IMR-90 (cell line): ENCODE measurements around the gene PRKCH. TPM values are rescaled to one million over a fixed set of nuclear protein-coding genes. Genes with fewer than 3 reads are reported as not detected.

Experiments used
- ATAC-seq: fragments of 200-7000 bp; cut with Tn5 transposase; 2 replicates; pipeline ENCODE4 v1.9.1; 2020; ENCODE audit warnings: low read depth, mild to moderate bottlenecking, moderate library complexity
- BruUV-seq: library from RNA; stranded (reverse); fragments of 400-500 nt; replicated peaks from 2 replicates; lab custom pipeline; 2021; lab: Mats Ljungman, UMichigan
- CTCF ChIA-PET: fragments of 300-600 bp; formaldehyde crosslinking; extraction: SDS; loops from one replicate; lab custom pipeline; 2021; ENCODE audit warnings: antibody characterized with exemption; lab: Yijun Ruan, JAX
- POLR2A ChIA-PET: fragments of 300-600 bp; sonication (Branson Sonifier 250); formaldehyde crosslinking; loops from one replicate; lab custom pipeline; 2022; ENCODE audit warnings: antibody characterized with exemption; ENCODE audit not compliant: unreplicated experiment; lab: Charles Lee
- DNase-seq: peaks from one replicate; pipeline ENCODE4 v3.0.0; 2013
- H2AFZ ChIP-seq: replicated peaks from 2 replicates; pipeline ENCODE3; 2013; ENCODE audit warnings: low read length, mild to moderate bottlenecking; ENCODE audit not compliant: poor library complexity
- H2AK5ac ChIP-seq: 2 replicates; pipeline ENCODE4 v1.6.1; 2013; ENCODE audit warnings: low read depth, low read length, inconsistent platforms
- H2AK9ac ChIP-seq: replicated peaks from 2 replicates; pipeline ENCODE3; 2013; ENCODE audit warnings: mild to moderate bottlenecking, low read depth, low read length, moderate library complexity; ENCODE audit not compliant: poor library complexity
- H2BK120ac ChIP-seq: 2 replicates; pipeline ENCODE4 v1.6.1; 2013; ENCODE audit warnings: low read depth, low read length, inconsistent platforms
- H2BK15ac ChIP-seq: 3 replicates; pipeline ENCODE4 v1.6.1; 2013; ENCODE audit warnings: low read depth, low read length, inconsistent platforms
- H2BK20ac ChIP-seq: 2 replicates; pipeline ENCODE4 v1.6.1; 2013; ENCODE audit warnings: low read depth, mild to moderate bottlenecking, inconsistent platforms, low read length, moderate library complexity
- H2BK5ac ChIP-seq: 2 replicates; pipeline ENCODE4 v1.6.1; 2013; ENCODE audit warnings: mild to moderate bottlenecking, low read depth, low read length, inconsistent platforms; ENCODE audit not compliant: poor library complexity, severe bottlenecking
- H3K14ac ChIP-seq: replicated peaks from 2 replicates; pipeline ENCODE4 v1.6.1; 2013; ENCODE audit warnings: low read depth, low read length, inconsistent platforms
- H3K18ac ChIP-seq: 2 replicates; pipeline ENCODE4 v1.6.1; 2013; ENCODE audit warnings: low read depth, low read length, control low read depth
- H3K23ac ChIP-seq: 2 replicates; pipeline ENCODE4 v1.6.1; 2013; ENCODE audit warnings: low read depth, low read length, inconsistent platforms
- H3K27ac ChIP-seq: 2 replicates; pipeline ENCODE4 v1.5.1; 2013; ENCODE audit warnings: mild to moderate bottlenecking, control low read depth, low read length; ENCODE audit not compliant: insufficient read depth
- H3K27me3 ChIP-seq: 2 replicates; pipeline ENCODE4 v1.6.1; 2013; ENCODE audit warnings: low read length; ENCODE audit not compliant: control insufficient read depth, insufficient read depth
- H3K36me3 ChIP-seq: 2 replicates; pipeline ENCODE4 v1.6.1; 2013; ENCODE audit warnings: low read length, mixed read lengths; ENCODE audit not compliant: control insufficient read depth, insufficient read depth
- H3K4ac ChIP-seq: 2 replicates; pipeline ENCODE4 v1.6.1; 2013; ENCODE audit warnings: low read depth, low read length, inconsistent platforms
- H3K4me1 ChIP-seq: 2 replicates; pipeline ENCODE4 v1.6.1; 2013; ENCODE audit warnings: low read length, mixed read lengths; ENCODE audit not compliant: control insufficient read depth, insufficient read depth
- H3K4me2 ChIP-seq: 2 replicates; pipeline ENCODE4 v1.6.1; 2013; ENCODE audit warnings: low read depth, mild to moderate bottlenecking, control low read depth, low read length, moderate library complexity
- H3K4me3 ChIP-seq: 2 replicates; pipeline ENCODE4 v1.5.1; 2013; ENCODE audit warnings: low read depth, mild to moderate bottlenecking, control low read depth, low read length, moderate library complexity; ENCODE audit not compliant: insufficient read depth
- H3K56ac ChIP-seq: 2 replicates; pipeline ENCODE4 v1.6.1; 2013; ENCODE audit warnings: low read length, inconsistent platforms; ENCODE audit not compliant: insufficient read depth; ENCODE audit errors: extremely low read depth
- H3K79me1 ChIP-seq, 2 experiments: 2 replicates each; pipeline ENCODE4 v1.6.1; 2013; ENCODE audit warnings: low read length in 2 of 2, inconsistent platforms in 1 of 2, low read depth in 1 of 2
- H3K9ac ChIP-seq: 2 replicates; pipeline ENCODE4 v1.6.1; 2013; ENCODE audit warnings: low read depth, low read length, control low read depth
- H3K9me1 ChIP-seq: 2 replicates; pipeline ENCODE4 v1.6.1; 2013; ENCODE audit warnings: low read length, inconsistent platforms; ENCODE audit not compliant: insufficient read depth
- H3K9me3 ChIP-seq: 2 replicates; pipeline ENCODE4 v1.6.1; 2013; ENCODE audit warnings: low read length; ENCODE audit not compliant: control insufficient read depth, insufficient read depth
- H4K20me1 ChIP-seq: 2 replicates; pipeline ENCODE4 v1.6.1; 2013; ENCODE audit warnings: low read length, inconsistent platforms; ENCODE audit not compliant: insufficient read depth
- H4K5ac ChIP-seq: 2 replicates; pipeline ENCODE4 v1.6.1; 2013; ENCODE audit warnings: mild to moderate bottlenecking, low read depth, low read length, control low read depth
- H4K8ac ChIP-seq, 2 experiments: 2 replicates each; pipeline ENCODE4 v1.6.1; 2013; ENCODE audit warnings: low read depth in 2 of 2, low read length in 2 of 2, control low read depth in 1 of 2, inconsistent platforms in 1 of 2
- H4K91ac ChIP-seq: 2 replicates; pipeline ENCODE4 v1.6.1; 2013; ENCODE audit warnings: low read depth, low read length, inconsistent platforms; ENCODE audit not compliant: insufficient read depth
- RAD21 ChIP-seq: IDR thresholded peaks from 2 replicates; pipeline ENCODE4 v1.6.1; 2012; ENCODE audit warnings: low read length, improper control_type of control experiment
- WGBS, 2 experiments: methylation state at CpG; one replicate each; pipeline versions ENCODE4 v1.1.5 to v1.1.7; 2013; ENCODE audit warnings: missing lambda C conversion rate in 2 of 2; ENCODE audit not compliant: insufficient read length in 1 of 2; ENCODE audit errors: extremely low coverage in 2 of 2; 5-methylcytosine and 5-hydroxymethylcytosine counted together
- dilution Hi-C: fragments of 300-500 bp; cut with HindIII; formaldehyde crosslinking; loops from one replicate; pipeline ENCODE4 v1.14.3; 2018; ENCODE audit warnings: low sequenced_read_pairs; ENCODE audit not compliant: unreplicated experiment
- in situ Hi-C: fragments of 300-500 bp; cut with MboI; formaldehyde crosslinking; loops from 3 replicates; pipeline ENCODE4 v1.14.3; 2019; ENCODE audit warnings: low sequenced_read_pairs, inconsistent platforms, mixed read lengths
- intact Hi-C: fragments of 100-400 bp; cut with micrococcal nuclease; formaldehyde crosslinking; loops from 2 replicates; pipeline ENCODE4 v1.10.0; 2022
- polyA plus RNA-seq, 3 experiments: library from polyadenylated mRNA; depleted of rRNA; stranded (reverse); fragments of >200 nt; gene quantifications; 2 replicates each; pipeline ENCODE4 v1.2.3, GENCODE V29; 2012; ENCODE audit warnings: low replicate concordance in 1 of 3
- total RNA-seq: library from RNA; depleted of rRNA; stranded (reverse); fragments of >200 nt; gene quantifications from 2 replicates; pipeline ENCODE4 v1.2.3, GENCODE V29; 2012
- TF ChIP-seq, protein P1 (sequence below): conservative IDR thresholded peaks from 2 replicates; pipeline ENCODE4 v1.5.1; 2012; ENCODE audit warnings: mild to moderate bottlenecking, low read depth, low read length, improper control_type of control experiment

PRKCH gene
- total and polyA plus RNA-seq, 2 of the 4 experiments (the other 2 are of a cell fraction): 1.6 to 2.3 TPM

DNA sequence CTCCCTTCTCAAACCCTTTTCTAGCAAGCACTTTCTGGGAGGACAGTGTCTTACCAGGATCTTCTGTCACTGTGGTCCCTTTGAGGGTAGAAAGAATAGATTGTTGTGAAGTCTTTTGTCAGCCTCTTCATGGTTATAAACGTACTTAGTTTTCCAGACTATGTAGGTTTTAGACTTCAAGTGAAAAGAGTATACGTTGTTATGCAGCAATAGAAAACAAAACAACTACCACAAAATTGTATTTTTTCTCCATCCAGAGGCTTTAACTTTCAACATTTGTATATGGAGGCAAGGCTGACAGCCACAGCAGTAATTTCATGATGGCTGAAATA is 23.7 kb downstream of the PRKCH start:
- no peak overlapping the region for H3K4ac ChIP-seq
- H4K91ac ChIP-seq: no peak overlapping the region
- H3K56ac ChIP-seq: no peak overlapping the region
- no peak overlapping the region for H2AK5ac ChIP-seq
- H3K14ac ChIP-seq: no peak overlapping the region
- ChIA-PET CTCF (no interaction called here), POLR2A (no interaction called here)
- H2AK9ac ChIP-seq: no peak overlapping the region
- WGBS, 2 experiments: no CpG with 5 or more reads among the region's 2 CpGs
- TF ChIP-seq, protein P1, sequence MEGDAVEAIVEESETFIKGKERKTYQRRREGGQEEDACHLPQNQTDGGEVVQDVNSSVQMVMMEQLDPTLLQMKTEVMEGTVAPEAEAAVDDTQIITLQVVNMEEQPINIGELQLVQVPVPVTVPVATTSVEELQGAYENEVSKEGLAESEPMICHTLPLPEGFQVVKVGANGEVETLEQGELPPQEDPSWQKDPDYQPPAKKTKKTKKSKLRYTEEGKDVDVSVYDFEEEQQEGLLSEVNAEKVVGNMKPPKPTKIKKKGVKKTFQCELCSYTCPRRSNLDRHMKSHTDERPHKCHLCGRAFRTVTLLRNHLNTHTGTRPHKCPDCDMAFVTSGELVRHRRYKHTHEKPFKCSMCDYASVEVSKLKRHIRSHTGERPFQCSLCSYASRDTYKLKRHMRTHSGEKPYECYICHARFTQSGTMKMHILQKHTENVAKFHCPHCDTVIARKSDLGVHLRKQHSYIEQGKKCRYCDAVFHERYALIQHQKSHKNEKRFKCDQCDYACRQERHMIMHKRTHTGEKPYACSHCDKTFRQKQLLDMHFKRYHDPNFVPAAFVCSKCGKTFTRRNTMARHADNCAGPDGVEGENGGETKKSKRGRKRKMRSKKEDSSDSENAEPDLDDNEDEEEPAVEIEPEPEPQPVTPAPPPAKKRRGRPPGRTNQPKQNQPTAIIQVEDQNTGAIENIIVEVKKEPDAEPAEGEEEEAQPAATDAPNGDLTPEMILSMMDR: no peak
- TF ChIP-seq RAD21: no peak
- no peak overlapping the region for H2BK15ac ChIP-seq
- dilution Hi-C loops: no loop called here
- H4K5ac ChIP-seq: no peak overlapping the region
- H3K9me1 ChIP-seq: no peaks in the 10 kb centered on the region
- H2BK20ac ChIP-seq: no peak overlapping the region
- no peaks in the 10 kb centered on the region for H3K36me3 ChIP-seq
- in situ Hi-C loops: no loop called here
- H3K79me1 ChIP-seq: no peaks in the 10 kb centered on the region
- DNase-seq (no peak), ATAC-seq (no peak)
- peaks cover 3% of the 10 kb centered on the region; the same call in 1 of the 2 replicates for H3K9me3 ChIP-seq
- no peak overlapping the region for H4K8ac ChIP-seq
- H2AFZ ChIP-seq: no peak overlapping the region
- H3K23ac ChIP-seq: no peak overlapping the region
- H3K27me3 ChIP-seq: peaks cover 27% of the 10 kb centered on the region
- H3K9ac ChIP-seq: no peak overlapping the region
- no peaks in the 10 kb centered on the region for H4K20me1 ChIP-seq
- no peak overlapping the region for H2BK120ac ChIP-seq
- H3K18ac ChIP-seq: no peak overlapping the region
- H2BK5ac ChIP-seq: no peak overlapping the region
- no peak overlapping the region for H3K4me2 ChIP-seq
- H3K4me3 ChIP-seq: no peak overlapping the region
- no peak overlapping the region for H3K27ac ChIP-seq
- no peaks in the 10 kb centered on the region for H3K4me1 ChIP-seq
- BruUV-seq: no TSS peak
- intact Hi-C loops: no loop called here
